Keratinocyte (primary cell): Measurements from ENCODE around the gene LGALS7. TPM values are rescaled to one million over a fixed set of nuclear protein-coding genes. Genes with fewer than 3 reads are reported as not detected.

Source experiments
- DNase-seq: peaks from one replicate; pipeline ENCODE4 v3.0.0-alpha.2; 2011; ENCODE audit warnings: low read depth, missing footprints, low spot score
- FAIRE-seq: peaks from 2 replicates; lab custom pipeline; 2011; peaks lifted over from hg19 to GRCh38; lab: Jason Lieb, UNC
- H2AFZ ChIP-seq: 2 replicates; pipeline ENCODE4 v1.6.0; 2012; ENCODE audit warnings: low read length, control low read depth, inconsistent platforms; ENCODE audit not compliant: control insufficient read depth
- H3K27ac ChIP-seq: 2 replicates; pipeline ENCODE4 v1.5.1; 2011; ENCODE audit warnings: low read length; ENCODE audit not compliant: control insufficient read depth, insufficient read depth
- H3K27me3 ChIP-seq: 3 replicates; pipeline ENCODE4 v1.6.0; 2011; ENCODE audit warnings: low read length; ENCODE audit not compliant: control insufficient read depth, insufficient read depth; ENCODE audit errors: extremely low read depth
- H3K36me3 ChIP-seq, 2 experiments: 2 replicates in 1 of 2; 3 replicates in 1 of 2; pipeline ENCODE4 v1.5.1; 2011; ENCODE audit warnings: low read length in 2 of 2, mild to moderate bottlenecking in 1 of 2; ENCODE audit not compliant: control insufficient read depth in 2 of 2, insufficient read depth in 2 of 2; ENCODE audit errors: extremely low read depth in 1 of 2
- H3K4me1 ChIP-seq: 3 replicates; pipeline ENCODE4 v1.5.1; 2011; ENCODE audit warnings: low read length; ENCODE audit not compliant: control insufficient read depth, insufficient read depth; ENCODE audit errors: extremely low read depth
- H3K4me2 ChIP-seq: 3 replicates; pipeline ENCODE4 v1.6.0; 2011; ENCODE audit warnings: low read depth, low read length; ENCODE audit not compliant: control insufficient read depth, insufficient read depth; ENCODE audit errors: extremely low read depth
- H3K4me3 ChIP-seq, 3 experiments: fragments of 200-600 bp in 1 of 3; sonication (generic) in 1 of 3; 2 replicates in 2 of 3; 3 replicates in 1 of 3; pipeline ENCODE4 v1.5.1; 2011 to 2016; ENCODE audit warnings: low read length in 3 of 3, mild to moderate bottlenecking in 3 of 3, control low read depth in 2 of 3, inconsistent platforms in 1 of 3, low read depth in 1 of 3, mixed read lengths in 1 of 3, mixed run types in 1 of 3, moderate library complexity in 1 of 3; ENCODE audit not compliant: control insufficient read depth in 2 of 3, insufficient read depth in 2 of 3; ENCODE audit errors: extremely low read depth in 1 of 3
- H3K79me2 ChIP-seq: 2 replicates; pipeline ENCODE4 v1.6.0; 2012; ENCODE audit warnings: low read length; ENCODE audit not compliant: control insufficient read depth, insufficient read depth
- H3K9ac ChIP-seq: 3 replicates; pipeline ENCODE4 v1.6.0; 2011; ENCODE audit warnings: low read length; ENCODE audit not compliant: control insufficient read depth, insufficient read depth; ENCODE audit errors: extremely low read depth
- H3K9me1 ChIP-seq: 3 replicates; pipeline ENCODE4 v1.6.0; 2011; ENCODE audit warnings: low read length; ENCODE audit not compliant: control insufficient read depth, insufficient read depth; ENCODE audit errors: extremely low read depth
- H3K9me3 ChIP-seq: 2 replicates; pipeline ENCODE4 v1.5.1; 2012; ENCODE audit warnings: low read depth, low read length; ENCODE audit not compliant: control insufficient read depth
- H4K20me1 ChIP-seq: 3 replicates; pipeline ENCODE4 v1.6.0; 2011; ENCODE audit warnings: low read length; ENCODE audit not compliant: control insufficient read depth, insufficient read depth; ENCODE audit errors: extremely low read depth
- EZH2 ChIP-seq: IDR thresholded peaks from one replicate; pipeline ENCODE4 v1.6.1; 2012; ENCODE audit warnings: inconsistent platforms, mild to moderate bottlenecking, low read length, moderate library complexity
- dilution Hi-C: fragments of 300-500 bp; cut with MboI; formaldehyde crosslinking; loops from one replicate; pipeline ENCODE4 v1.7.0; 2020; ENCODE audit warnings: low sequenced_read_pairs; ENCODE audit not compliant: extremely low pct_ligation_motif_present
- polyA plus RNA-seq, 5 experiments: library from polyadenylated mRNA; depleted of rRNA in 3 of 5; stranded (reverse) in 3 of 5; stranded (forward) in 1 of 5; unstranded in 1 of 5; fragments of >200 nt; gene quantifications; 1 replicate in 1 of 5; 2 replicates in 3 of 5; 3 replicates in 1 of 5; pipeline versions ENCODE4 v1.2.1 to v1.2.3, GENCODE V29; 2011 to 2012; ENCODE audit warnings: missing spikeins in 2 of 5, low read depth in 1 of 5, low replicate concordance in 1 of 5
- TF ChIP-seq, protein P1 (sequence below), 3 experiments: IDR thresholded peaks in 1 of 3; conservative IDR thresholded peaks in 1 of 3; optimal IDR thresholded peaks in 1 of 3; 2 replicates in 2 of 3; 3 replicates in 1 of 3; pipeline versions ENCODE3 to v1.5.1; 2011; ENCODE audit warnings: low read length in 3 of 3, mild to moderate bottlenecking in 3 of 3, moderate library complexity in 2 of 3, control low read depth in 1 of 3, inconsistent platforms in 1 of 3; ENCODE audit not compliant: insufficient read depth in 2 of 3; ENCODE audit errors: extremely low read depth in 1 of 3

The LGALS7 gene
- polyA plus RNA-seq, 1 donor (not counting 4 experiments of a cell fraction or from before 2014, with no cell fraction given) = 9.1 TPM

DNA sequence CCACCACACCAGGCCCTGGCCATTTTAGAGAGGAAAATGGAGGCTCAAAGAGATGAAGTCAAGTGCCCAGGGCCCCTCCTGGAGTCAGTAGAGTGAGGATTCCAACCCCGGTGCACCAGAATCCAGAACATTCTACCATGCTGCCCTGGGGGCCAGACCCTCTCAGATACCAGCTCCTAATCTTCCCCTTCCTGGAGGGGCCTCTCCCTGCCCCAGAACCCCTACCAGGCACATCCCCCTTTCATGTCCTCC is 40.1 kb downstream of the LGALS7 start:
- no peak overlapping the region for H3K4me3 ChIP-seq
- TF ChIP-seq EZH2 = no peak
- TF ChIP-seq, protein P1, sequence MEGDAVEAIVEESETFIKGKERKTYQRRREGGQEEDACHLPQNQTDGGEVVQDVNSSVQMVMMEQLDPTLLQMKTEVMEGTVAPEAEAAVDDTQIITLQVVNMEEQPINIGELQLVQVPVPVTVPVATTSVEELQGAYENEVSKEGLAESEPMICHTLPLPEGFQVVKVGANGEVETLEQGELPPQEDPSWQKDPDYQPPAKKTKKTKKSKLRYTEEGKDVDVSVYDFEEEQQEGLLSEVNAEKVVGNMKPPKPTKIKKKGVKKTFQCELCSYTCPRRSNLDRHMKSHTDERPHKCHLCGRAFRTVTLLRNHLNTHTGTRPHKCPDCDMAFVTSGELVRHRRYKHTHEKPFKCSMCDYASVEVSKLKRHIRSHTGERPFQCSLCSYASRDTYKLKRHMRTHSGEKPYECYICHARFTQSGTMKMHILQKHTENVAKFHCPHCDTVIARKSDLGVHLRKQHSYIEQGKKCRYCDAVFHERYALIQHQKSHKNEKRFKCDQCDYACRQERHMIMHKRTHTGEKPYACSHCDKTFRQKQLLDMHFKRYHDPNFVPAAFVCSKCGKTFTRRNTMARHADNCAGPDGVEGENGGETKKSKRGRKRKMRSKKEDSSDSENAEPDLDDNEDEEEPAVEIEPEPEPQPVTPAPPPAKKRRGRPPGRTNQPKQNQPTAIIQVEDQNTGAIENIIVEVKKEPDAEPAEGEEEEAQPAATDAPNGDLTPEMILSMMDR (optimal IDR thresholded peaks at IDR 0.05 in 1 of 3, IDR thresholded peaks at IDR 0.05 in 1 of 3, conservative IDR thresholded peaks at IDR 0.05 in 1 of 3; ENCODE audit: extremely low read depth in 1 of 3, insufficient read depth in 2 of 3, low read length in 3 of 3) = no peak
- no peaks in the 10 kb centered on the region for H3K9me3 ChIP-seq
- H3K4me1 ChIP-seq = peaks cover 22% of the 10 kb centered on the region
- no peak overlapping the region for H3K9ac ChIP-seq
- no peak for DNase-seq
- peaks cover 7 to 27% of the 10 kb centered on the region in 2 experiments for H3K36me3 ChIP-seq
- no peak for FAIRE-seq
- no peaks in the 10 kb centered on the region for H4K20me1 ChIP-seq
- no peaks in the 10 kb centered on the region for H3K27me3 ChIP-seq
- H3K79me2 ChIP-seq = no peaks in the 10 kb centered on the region
- H3K9me1 ChIP-seq = peaks cover 3% of the 10 kb centered on the region
- H3K4me2 ChIP-seq = no peak overlapping the region
- peak overlapping the region; percentile 48 for H3K27ac ChIP-seq
- no peak overlapping the region for H2AFZ ChIP-seq
- dilution Hi-C loops = no loop called here

DNA sequence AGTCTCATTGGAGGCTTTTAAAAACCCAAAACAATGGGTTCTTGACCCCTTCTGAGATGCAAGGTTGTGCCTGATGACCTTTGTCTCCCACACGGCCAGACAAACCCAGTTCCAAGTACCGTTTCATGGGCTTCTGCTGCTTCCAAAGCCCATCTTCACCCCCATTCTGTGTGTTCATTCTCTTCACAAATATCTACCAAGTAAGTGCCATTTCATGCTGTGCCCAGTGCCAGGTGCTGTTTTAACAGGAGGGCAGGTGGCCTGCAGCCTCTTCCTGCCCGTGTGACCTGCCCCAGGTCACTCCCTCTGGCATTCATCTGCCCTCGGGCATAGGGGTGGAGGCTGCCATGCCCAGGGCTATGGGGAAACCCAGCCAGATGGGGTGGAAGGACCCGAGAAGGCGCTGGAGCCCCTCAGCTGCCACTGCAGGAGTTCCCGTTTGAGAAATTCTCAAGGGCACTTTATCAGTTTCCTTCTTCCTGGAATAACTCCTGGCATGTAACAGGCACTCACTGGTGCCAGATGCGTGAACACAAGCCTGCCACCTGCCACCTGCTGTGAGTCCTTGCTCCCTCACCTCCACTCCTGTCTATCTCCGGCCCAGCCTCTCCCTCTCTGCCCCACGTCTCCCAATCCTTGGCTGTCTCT is 41.5 kb downstream of the LGALS7 start:
- Histone ChIP-seq H3K9me1 (peaks cover 3% of the 10 kb centered on the region), H3K4me3 (no peak overlapping the region), H3K36me3 (peaks cover 21 to 36% of the 10 kb centered on the region in 2 experiments), H3K9ac (no peak overlapping the region), H4K20me1 (no peaks in the 10 kb centered on the region), H3K27me3 (no peaks in the 10 kb centered on the region), H2AFZ (no peak overlapping the region), H3K27ac (no peak overlapping the region), H3K9me3 (no peaks in the 10 kb centered on the region), H3K4me1 (peaks cover 20% of the 10 kb centered on the region), H3K79me2 (peaks cover 1% of the 10 kb centered on the region), H3K4me2 (no peak overlapping the region)
- DNase-seq (no peak), FAIRE-seq (no peak)
- no peak for TF ChIP-seq EZH2
- TF ChIP-seq, protein P1 (optimal IDR thresholded peaks at IDR 0.05 in 1 of 3, IDR thresholded peaks at IDR 0.05 in 1 of 3, conservative IDR thresholded peaks at IDR 0.05 in 1 of 3; ENCODE audit: extremely low read depth in 1 of 3, insufficient read depth in 2 of 3, low read length in 3 of 3) = no peak
- dilution Hi-C loops = no loop called here
